Fibroblast of lung (primary cell): ENCODE results near the gene POFUT2.

Experiments
- EZH2 ChIP-seq: IDR thresholded peaks from 2 replicates; pipeline ENCODE4 v1.5.1; 2012; ENCODE audit warnings: low read length, control low read depth, mild to moderate bottlenecking; ENCODE audit errors: missing control alignments
- TF ChIP-seq, protein P1 (sequence below), 2 donors: IDR thresholded peaks in 1 of 2; conservative IDR thresholded peaks in 1 of 2; 1 replicate in 1 of 2; 2 replicates in 1 of 2; pipeline ENCODE4 v1.5.1; 2011 to 2012; ENCODE audit warnings: low read length in 2 of 2, control low read depth in 1 of 2, inconsistent platforms in 1 of 2, low read depth in 1 of 2, mild to moderate bottlenecking in 1 of 2

DNA sequence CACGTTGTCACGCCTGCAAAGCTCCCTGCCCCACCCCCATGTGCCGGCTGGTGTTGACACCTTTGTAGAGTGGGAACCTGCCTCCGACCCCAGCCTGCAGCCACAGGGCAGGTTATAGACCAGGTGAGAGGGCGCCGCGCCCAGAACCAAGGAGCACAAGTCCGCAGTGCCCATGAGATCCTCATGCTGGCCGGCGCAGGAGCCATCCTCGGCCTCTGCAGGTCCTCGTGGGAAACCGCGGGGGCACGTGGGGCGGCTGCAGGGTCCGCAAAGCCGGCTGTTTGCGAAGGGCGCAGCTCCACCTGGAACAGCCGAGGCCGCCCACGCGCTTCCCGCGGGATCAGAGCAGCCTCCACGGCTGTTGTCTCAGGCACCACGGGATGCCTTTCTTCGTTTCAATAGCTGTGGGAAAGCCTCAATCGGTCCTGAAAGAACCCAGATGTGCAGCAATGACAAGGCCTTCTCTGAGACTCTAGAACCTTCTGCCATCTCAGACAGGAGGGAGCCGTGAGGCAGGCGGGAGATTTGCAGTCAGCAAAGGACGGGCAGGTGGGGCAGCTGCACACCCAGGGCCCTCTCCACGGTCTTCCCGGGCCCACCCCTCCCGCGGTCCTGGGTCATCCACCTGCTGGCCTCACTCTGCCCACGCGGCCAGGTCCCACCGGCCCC is 29.9 kb downstream of the POFUT2 start:
- TF ChIP-seq, protein P1, sequence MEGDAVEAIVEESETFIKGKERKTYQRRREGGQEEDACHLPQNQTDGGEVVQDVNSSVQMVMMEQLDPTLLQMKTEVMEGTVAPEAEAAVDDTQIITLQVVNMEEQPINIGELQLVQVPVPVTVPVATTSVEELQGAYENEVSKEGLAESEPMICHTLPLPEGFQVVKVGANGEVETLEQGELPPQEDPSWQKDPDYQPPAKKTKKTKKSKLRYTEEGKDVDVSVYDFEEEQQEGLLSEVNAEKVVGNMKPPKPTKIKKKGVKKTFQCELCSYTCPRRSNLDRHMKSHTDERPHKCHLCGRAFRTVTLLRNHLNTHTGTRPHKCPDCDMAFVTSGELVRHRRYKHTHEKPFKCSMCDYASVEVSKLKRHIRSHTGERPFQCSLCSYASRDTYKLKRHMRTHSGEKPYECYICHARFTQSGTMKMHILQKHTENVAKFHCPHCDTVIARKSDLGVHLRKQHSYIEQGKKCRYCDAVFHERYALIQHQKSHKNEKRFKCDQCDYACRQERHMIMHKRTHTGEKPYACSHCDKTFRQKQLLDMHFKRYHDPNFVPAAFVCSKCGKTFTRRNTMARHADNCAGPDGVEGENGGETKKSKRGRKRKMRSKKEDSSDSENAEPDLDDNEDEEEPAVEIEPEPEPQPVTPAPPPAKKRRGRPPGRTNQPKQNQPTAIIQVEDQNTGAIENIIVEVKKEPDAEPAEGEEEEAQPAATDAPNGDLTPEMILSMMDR (conservative IDR thresholded peaks at IDR 0.05 in 1 of 2, IDR thresholded peaks at IDR 0.05 in 1 of 2; ENCODE audit: low read depth in 1 of 2, low read length in 2 of 2): no peak
- TF ChIP-seq EZH2: no peak
